ENCODE data around the gene PADI1.
A peak's percentile ranks its signal among the peaks of the same experiment; 100 is the strongest.

Gene PADI1

GRCh38 chr1:17204546-17205440 lies at the start of gene PADI1:
Gene PADI1, plus strand, starts transcription at chr1:17205128. Its CDS starts 90 bp downstream, at chr1:17205218.
- no peak for DNase-seq

- no peak for DNase-seq
Measured at GRCh38 chr1:17155257-17155920, 49.5 kb upstream of the PADI1 start.

- no peak for DNase-seq
Measured at GRCh38 chr1:17156108-17156507, 48.8 kb upstream of the PADI1 start.

GRCh38 chr1:17158961-17159360 lies 46.0 kb upstream of the PADI1 start:
- DNase-seq, result no peak

GRCh38 chr1:17161137-17161740 lies 43.7 kb upstream of the PADI1 start:
- DNase-seq, result no peak

- DNase-seq, result no peak
Measured at GRCh38 chr1:17161926-17162800, 42.8 kb upstream of the PADI1 start.

GRCh38 chr1:17162941-17163340 lies 42.0 kb upstream of the PADI1 start:
- DNase-seq, result no peak

DNA sequence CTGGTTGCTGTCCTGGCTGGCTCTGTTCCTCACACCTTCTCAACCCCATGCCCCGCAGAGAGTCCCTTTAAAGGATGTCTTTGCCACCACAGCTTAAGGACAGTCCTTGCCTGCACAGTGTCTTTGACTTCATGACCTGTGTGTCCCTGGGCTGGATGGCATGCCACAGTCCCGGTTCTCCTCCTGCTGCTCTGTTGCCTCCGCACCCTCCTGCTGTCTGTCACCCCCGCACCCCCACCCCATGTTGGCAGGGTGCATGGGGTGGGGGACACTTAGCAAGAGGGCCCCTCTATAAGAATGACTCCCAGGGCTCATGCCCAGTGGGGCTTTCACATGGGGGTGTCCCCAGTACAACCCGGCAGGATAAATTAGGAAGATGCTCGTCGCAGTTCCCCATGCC lies 41.6 kb upstream of the PADI1 start:
- DNase-seq, result no peak

- no peak for DNase-seq
Measured at GRCh38 chr1:17163789-17164666, 40.9 kb upstream of the PADI1 start.

GRCh38 chr1:17165823-17166222 lies 39.1 kb upstream of the PADI1 start:
- no peak for DNase-seq

DNA sequence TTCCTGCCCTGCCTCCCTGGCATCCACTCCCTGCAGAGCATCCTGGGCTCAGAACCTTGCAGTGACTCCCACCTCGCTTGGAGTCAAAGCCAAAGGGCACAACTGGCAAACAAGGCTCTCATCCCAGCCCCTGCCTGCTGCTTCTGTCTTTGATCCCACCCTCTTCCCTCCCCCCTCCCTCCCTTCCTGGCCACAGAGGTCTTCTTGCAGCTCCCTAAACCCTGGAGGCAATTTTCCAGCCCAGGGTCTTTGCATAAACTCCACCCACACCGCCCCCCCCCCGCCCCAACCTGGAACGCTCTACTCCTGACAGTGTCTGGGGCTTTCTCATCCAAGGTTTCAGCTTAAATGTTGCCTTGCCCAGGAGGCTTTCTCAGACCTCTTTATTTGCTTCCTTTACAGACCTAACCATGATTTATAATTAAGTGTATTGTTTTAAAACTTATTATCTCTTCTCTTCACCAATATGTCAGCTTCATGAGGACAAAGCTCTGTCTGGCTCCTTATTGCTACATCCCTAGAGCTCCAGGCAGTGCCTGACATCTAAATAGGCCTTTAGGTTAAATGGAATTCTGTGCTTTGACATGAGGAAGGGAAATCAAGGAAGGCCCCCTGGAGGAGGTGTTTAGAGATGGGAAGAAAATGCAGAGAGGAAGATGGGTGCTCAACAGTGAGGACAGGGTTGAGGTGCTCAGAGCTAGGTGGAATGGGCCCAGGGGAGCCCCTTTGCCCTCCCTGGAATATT lies 37.7 kb upstream of the PADI1 start:
- DNase-seq, result no peak

DNA sequence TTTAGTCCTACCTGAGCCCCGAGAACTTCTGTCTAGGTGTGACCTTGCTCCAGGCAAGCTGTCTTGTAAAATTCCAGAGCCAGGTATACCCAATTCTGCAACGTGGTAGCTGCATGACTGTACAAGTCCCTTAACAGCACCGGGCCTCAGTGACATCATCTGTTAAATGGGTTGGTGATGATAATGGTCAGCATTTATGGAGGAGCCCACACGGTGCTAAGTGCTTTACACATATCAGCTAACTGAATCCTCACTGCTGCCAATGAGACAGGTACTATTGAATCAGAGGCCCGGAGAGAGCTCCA lies 37.2 kb upstream of the PADI1 start:
- no peak for DNase-seq

- DNase-seq, result no peak
Measured at GRCh38 chr1:17168091-17168876, 36.6 kb upstream of the PADI1 start.

DNA sequence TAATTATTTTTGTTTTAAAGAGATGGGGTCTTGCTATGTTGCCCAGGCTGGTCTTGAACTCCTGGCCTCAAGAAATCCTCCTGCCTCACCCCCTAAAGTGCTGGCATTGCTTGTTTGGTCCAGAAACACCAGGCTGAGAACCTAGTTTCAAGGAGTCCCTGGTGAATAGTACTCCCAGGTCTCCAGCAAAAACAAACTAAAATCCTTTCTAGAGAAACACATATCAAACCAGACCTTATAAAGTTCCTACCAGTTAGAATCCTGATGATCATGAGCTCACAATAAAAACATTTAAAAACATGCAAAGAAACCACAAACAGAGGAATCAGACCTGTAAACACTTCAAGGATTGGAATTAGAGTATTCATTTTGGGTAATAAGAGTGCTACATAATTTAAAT lies 34.4 kb upstream of the PADI1 start:
- DNase-seq, result no peak

GRCh38 chr1:17173217-17173616 lies 31.7 kb upstream of the PADI1 start:
- DNase-seq, result no peak

- no peak for DNase-seq
Measured at GRCh38 chr1:17176306-17177061, 28.4 kb upstream of the PADI1 start.

DNA sequence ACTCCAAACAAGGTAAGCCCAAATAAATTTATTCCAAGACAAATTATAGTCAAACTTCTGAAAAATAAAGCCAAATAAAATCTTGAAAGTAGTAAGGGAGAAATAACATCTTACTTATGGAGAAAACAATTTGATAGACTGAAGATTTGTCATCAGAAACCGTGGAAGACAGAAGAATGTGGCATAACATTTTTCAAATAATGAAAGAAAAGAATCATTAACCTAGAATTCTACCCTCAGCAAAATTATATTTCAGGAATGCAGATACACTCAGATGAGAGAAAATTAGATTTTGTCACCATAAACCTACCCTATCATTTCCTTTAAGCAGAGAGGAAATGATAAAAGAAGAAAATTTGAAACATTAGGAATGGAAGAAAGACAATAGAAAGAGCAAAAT lies 27.3 kb upstream of the PADI1 start:
- no peak for DNase-seq

DNA sequence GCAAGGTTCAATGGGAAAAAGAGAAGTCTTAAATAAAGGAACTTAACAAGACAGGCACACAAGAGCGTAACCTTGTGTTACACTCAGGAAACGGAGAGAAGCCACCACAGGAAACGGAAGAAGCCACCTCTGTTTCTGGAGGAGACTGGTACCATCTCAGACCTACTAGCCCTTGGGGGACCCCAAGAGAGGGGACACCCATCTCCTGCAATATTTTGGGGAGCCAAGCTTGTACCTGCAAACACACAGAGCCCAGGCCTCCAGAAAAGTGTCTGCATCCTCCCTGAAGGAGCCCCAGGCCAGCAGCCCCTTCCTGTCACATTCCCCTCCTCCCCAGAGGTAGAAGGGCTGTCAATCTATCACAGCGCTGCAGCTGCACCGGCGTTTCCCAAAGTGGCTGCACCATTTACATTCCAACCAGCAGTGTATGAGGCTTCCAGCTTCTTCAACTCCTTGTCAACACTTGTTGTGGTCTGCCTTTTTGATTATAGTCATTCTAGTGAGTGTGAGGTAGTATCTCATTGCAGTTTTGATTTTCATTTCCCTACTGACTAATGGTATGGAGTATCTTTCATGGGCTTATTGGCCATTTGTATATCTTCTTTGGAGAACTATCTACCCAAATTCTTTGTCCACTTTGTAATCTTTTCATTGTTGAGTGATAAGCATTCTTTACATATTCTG lies 23.0 kb upstream of the PADI1 start:
- peak in 3 of 6 experiments; percentile 17 to 56 (median 44) for DNase-seq
